NCI-H748 (cell line): ENCODE data around the gene ESYT1.

Source experiments
- DNase-seq: peaks from one replicate; lab custom pipeline; 2025; ENCODE audit not compliant: unreplicated experiment; lab: John Stamatoyannopoulos, UW

ESYT1 gene, protein sequence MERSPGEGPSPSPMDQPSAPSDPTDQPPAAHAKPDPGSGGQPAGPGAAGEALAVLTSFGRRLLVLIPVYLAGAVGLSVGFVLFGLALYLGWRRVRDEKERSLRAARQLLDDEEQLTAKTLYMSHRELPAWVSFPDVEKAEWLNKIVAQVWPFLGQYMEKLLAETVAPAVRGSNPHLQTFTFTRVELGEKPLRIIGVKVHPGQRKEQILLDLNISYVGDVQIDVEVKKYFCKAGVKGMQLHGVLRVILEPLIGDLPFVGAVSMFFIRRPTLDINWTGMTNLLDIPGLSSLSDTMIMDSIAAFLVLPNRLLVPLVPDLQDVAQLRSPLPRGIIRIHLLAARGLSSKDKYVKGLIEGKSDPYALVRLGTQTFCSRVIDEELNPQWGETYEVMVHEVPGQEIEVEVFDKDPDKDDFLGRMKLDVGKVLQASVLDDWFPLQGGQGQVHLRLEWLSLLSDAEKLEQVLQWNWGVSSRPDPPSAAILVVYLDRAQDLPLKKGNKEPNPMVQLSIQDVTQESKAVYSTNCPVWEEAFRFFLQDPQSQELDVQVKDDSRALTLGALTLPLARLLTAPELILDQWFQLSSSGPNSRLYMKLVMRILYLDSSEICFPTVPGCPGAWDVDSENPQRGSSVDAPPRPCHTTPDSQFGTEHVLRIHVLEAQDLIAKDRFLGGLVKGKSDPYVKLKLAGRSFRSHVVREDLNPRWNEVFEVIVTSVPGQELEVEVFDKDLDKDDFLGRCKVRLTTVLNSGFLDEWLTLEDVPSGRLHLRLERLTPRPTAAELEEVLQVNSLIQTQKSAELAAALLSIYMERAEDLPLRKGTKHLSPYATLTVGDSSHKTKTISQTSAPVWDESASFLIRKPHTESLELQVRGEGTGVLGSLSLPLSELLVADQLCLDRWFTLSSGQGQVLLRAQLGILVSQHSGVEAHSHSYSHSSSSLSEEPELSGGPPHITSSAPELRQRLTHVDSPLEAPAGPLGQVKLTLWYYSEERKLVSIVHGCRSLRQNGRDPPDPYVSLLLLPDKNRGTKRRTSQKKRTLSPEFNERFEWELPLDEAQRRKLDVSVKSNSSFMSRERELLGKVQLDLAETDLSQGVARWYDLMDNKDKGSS

DNA sequence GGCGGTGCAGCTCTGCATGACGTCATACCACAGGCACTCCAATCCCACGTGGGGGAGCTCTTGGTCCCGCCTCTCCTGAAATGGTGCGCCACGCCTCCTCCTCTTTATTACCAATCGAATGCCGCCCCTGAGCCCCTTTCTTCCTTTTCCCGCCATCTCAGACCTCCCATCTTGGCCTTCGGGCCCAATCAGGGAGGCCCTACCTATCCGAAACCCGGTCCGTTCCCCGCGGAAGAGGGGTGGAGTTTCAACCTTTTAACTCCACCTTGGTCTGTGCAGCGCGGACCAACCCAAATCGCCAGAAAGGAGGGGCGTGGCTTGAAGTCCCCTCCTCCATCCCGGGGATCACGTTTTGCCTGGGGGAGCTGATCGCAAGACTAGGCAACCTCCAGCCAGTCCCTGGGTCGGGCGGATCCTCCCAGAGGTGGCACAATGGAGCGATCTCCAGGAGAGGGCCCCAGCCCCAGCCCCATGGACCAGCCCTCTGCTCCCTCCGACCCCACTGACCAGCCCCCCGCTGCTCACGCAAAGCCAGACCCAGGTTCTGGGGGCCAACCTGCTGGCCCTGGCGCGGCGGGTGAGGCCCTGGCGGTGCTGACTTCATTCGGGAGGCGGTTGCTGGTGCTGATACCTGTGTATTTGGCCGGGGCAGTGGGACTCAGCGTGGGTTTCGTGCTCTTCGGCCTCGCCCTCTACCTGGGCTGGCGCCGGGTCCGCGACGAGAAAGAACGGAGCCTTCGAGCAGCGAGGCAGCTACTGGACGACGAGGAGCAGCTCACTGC lies at the start of gene ESYT1:
ESYT1 (plus strand) TSS at position 380 of the 782 bp plus-strand sequence; CDS start at position 433, 53 bp downstream.
- DNase-seq, result peak; percentile 100

DNA sequence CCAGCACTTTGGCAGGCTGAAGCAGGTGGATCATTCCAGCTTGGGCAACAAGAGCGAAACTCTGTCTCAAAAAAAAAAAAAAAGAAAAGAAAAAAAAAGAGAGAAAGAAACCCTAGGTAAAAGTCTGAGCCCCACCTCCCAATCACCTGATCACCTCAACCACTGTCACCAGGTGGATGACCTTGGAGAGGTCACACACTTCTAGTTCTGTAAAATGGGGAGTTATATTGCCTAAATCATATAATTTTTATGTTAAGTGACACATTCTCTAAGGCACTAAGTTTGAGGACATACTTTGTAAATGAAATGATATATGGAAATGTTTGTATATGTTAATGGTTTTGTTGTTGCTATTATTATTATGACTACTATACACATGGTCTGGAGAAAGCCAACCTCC lies 49.6 kb upstream of the ESYT1 start:
- no peak for DNase-seq

DNA sequence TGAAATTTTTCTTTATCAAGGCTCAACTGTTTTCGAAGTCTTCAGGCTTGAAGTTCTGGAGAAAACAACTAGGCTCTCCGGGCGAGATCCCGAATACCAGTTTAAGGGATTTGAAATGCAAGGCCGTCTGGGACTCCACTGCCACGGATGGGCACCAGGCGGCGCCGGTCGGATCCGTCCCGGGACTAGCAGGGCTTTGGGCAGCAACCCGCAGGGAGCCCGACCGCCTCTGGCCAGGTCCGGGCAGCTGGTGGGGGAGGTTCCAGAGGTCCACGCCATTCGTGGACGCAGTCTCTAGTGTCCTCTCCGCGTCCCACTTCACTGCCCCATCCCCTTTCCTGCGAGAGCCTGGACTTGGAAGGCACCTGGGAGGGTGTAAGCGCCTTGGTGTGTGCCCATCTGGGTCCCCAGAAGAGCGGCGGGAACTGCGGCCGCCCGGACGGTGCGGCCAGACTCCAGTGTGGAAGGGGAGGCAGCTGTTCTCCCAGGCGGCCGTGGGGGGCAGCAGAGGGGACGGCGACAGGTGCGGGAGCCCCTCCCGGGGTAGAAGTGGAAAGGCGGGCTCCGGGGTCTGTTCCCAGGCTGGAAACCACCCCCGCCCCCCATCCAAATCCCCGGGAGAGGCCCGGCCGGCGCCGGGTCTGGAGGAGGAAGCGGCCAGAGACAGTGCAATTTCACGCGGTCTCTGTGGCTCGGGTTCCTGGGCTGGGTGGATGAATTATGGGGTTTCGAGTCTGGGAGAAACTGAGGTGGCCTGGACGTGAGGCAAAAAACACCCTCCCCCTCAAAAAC lies 48.9 kb upstream of the ESYT1 start:
- peak; percentile 81 for DNase-seq

DNA sequence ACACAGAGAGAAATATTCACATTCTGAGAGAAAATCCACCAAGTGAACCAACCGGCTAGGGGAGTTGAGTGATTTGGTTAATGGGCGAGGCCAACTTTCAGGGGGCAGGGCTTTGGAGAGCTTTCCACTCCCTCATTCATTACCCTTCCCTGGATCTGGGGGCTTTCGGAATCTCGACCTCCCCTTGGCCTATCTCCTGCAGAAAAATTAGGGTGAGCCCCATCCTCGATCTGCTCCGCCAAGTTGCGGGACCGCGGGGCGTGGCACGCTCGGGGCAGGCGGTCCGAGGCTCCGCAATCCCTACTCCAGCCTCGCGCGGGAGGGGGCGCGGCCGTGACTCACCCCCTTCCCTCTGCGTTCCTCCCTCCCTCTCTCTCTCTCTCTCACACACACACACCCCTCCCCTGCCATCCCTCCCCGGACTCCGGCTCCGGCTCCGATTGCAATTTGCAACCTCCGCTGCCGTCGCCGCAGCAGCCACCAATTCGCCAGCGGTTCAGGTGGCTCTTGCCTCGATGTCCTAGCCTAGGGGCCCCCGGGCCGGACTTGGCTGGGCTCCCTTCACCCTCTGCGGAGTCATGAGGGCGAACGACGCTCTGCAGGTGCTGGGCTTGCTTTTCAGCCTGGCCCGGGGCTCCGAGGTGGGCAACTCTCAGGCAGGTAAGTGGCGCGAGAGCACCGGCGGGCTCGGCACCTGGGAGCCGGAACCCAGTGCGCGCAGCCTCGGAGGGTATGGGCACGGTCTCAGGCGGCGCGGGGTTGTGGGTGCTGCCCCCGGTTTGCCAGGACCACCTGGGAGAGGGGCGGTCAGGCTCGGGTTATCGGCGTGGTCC lies 48.1 kb upstream of the ESYT1 start, which contains the start of gene ERBB3:
ERBB3 (plus strand) TSS at position 443 of the 833 bp plus-strand sequence; CDS start at position 579, 136 bp downstream.
- DNase-seq, result peak; percentile 81

DNA sequence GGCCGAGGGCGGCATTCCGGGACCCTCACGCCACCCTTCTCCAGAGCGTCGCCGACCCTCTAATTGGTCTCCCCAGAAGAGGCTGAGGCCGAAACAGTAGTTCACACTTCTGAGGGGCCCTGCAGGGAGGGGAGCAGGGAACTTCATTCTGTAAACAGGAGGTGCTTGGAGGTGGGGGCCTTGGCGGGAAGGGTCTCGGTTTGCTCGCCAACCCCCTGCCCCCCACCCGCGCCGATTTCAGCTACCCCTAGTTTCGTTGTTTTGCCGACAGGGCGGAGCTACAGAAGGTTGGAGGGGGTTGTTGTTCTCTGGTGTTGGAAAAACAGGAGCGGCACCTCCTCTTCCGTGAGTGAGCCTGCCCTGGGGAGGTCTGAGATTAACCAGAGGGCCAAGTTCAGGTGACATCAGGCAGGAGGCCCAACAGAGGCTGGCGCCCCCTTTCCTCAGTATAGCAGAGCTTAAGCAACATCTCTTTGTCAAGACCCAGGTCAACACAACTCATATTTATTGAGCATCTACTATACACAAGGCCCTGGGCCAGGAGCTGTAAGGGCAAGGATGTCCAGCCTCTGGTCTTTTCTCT lies 47.4 kb upstream of the ESYT1 start:
- DNase-seq, result peak; percentile 28

DNA sequence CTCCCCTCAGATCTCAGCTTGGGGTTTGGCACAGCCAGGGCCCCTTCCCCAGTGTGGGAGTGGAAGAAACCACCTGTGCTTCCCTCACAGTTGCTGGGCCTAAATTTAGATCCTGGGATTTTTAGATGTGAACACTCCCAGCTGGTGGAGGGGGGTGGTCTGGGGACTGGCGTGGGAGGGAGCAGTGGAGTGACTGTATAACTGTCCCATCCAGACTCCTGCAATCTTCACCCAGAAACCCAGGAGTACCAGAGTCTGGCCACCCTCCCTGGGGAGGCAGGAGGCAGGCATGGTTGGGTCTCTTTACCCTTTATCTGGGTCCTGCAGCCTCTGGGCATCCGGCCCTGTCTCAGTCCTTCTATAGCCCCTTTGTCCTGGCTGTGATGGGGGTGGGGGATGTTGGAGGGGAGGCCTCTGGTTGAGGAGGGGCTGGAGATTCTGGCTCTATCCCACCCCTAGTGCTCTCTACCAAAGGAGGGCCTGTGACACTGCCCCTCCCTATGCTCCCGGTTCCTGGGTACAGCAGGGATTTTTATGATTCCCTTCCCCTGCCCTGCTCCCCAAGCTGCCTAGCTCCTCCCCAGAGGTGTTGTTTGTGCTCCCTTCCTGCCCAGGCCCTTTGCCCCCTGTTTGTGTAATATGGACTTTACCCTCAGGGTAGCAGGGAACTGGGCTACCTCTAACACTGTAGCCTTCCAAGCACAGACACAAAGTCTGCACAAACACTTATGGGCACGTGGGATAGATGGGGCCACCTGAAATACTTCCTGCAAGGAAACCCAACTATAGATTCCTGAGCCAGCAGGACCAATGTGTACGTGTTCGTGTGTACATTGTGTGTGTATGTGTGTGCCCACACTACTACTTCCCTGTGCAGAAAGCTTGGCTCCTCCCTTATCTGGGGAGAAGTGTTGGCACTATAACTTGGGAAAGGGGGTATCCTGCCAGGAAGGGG lies 46.4 kb upstream of the ESYT1 start:
- DNase-seq, result no peak

DNA sequence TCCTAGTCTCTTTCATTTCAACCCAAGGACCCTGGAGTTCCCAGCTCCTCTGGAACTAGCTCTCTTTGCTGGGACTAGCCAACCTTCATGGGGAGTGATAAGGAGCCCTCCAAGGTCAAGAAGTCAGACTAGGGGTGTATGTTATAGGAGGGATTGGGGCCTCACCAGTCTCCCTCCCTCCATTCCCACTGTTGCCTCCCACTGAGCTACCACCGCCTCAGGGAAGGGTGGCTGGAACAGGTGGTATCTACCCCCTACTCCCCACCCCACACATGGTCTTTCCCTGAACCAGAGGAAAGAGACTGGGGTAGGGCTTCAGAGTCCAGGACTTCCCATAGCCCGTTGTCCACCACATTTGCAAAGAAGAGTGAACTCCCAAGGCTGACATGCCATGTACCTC lies 45.7 kb upstream of the ESYT1 start:
- no peak for DNase-seq

DNA sequence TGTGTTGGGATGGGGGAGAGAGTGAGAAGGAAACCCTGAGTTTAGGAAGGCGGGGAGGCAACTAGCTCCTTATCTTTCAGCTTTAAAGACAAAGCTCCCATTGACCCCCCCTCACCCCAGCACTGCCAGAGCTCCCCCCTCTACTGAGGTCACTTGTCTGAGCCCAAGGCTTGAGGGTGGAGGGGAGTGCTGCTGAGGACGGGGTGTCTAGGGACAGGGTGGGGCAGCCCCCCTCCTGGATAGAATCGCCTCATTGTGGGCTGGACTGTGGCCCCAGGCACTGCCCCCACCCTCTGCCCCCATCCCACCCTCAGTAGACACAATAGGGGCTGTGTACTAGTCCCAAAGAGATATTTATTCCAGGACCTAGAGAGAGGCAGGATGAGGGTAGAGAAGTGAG lies 45.1 kb upstream of the ESYT1 start:
- no peak for DNase-seq

DNA sequence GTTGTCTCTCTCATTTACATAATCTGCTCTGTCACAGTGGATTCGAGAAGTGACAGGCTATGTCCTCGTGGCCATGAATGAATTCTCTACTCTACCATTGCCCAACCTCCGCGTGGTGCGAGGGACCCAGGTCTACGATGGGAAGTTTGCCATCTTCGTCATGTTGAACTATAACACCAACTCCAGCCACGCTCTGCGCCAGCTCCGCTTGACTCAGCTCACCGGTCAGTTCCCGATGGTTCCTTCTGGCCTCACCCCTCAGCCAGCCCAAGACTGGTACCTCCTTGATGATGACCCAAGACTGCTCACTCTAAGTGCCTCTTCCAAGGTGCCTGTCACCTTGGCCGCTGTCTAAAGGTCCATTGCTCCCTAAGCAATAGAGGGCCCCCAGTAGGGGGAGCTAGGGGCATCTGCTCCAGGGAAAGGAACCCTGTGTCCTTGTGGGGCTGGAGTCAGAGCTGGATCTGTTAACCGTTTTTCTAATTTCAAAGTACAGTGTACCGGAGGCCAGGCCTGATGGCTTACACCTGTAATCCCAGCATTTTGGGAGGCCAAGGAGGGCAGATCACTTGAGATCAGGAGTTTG lies 43.0 kb upstream of the ESYT1 start:
- DNase-seq, result peak; percentile 49

DNA sequence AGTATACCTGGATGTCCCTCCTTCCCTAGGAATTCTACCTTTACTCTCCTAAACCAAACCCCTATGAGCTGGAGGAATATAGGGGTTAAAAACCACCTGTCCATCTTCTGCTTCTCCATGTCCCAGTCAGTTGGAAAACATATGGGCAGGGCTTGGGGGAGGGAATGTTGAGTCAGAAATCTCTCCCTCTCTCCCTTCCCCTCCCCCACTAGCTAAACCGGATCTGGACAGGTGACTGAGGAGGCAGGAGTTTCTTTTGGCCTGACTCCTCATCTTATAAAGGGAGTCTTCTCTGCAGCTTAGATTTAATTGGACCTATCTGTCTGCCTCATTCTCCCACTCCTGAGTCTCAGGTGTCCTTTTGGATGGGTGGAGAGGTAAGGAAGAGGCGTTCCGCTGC lies 42.0 kb upstream of the ESYT1 start:
- no peak for DNase-seq

DNA sequence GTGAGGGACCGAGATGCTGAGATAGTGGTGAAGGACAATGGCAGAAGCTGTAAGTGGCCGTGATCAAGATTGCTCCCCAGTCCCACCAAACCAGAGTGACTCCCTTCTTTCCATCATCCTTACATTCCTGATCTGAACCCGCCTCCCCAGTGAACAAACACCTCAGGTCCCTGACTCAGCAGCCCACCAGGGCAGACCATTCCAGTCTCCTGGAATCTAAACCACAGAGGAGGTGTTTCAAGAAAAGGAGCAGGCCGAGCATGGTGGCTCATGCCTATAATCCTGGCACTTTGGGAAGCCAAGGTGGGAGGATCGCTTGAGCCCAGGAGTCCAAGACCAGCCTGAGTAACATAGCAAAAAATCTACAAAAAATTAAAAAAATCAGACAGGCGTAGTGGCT lies 41.5 kb upstream of the ESYT1 start:
- DNase-seq, result no peak

DNA sequence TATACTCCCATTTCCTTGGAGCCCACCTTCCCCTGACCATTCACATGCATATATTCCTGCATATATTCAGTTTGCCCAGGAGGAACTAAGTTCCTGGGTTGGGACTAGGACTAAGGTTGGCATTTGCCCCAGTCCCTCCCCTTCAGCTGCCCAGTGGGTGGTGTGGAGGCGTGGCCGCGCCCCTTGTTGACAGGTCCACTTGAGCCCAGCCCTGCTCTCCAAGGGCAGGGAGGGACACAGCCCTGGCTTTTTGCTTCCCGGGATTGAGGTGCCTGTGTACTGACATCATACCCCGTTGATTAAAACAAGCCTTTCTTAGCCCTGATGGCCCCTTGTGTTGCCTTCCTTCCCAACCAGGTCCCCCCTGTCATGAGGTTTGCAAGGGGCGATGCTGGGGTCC lies 40.8 kb upstream of the ESYT1 start:
- DNase-seq, result peak; percentile 35

DNA sequence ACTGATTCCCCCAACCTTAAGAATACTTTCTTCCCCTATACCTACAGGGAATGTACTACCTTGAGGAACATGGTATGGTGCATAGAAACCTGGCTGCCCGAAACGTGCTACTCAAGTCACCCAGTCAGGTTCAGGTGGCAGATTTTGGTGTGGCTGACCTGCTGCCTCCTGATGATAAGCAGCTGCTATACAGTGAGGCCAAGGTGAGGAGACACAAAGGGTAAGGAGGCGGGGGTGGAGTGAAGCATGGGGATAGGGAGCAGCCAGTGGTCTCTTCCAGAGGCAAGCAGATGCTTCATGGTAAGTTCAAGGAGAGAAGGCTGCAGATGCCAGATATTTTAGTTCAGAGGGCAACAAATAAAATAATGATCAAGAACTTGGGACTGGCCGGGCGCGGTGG lies 30.3 kb upstream of the ESYT1 start:
- no peak for DNase-seq

DNA sequence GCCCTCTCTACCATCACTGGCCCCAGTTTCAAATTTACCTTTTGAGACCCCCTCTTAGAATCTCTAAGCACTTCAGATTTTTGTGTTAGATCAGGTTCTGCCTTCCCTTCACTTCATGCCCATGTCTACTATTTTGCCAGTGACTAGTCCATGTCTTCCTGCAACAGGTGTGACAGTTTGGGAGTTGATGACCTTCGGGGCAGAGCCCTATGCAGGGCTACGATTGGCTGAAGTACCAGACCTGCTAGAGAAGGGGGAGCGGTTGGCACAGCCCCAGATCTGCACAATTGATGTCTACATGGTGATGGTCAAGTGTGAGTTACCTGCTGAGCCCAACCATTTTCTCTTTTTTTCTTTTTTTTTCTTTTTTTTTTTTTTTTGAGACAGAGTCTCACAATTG lies 29.5 kb upstream of the ESYT1 start:
- no peak for DNase-seq

DNA sequence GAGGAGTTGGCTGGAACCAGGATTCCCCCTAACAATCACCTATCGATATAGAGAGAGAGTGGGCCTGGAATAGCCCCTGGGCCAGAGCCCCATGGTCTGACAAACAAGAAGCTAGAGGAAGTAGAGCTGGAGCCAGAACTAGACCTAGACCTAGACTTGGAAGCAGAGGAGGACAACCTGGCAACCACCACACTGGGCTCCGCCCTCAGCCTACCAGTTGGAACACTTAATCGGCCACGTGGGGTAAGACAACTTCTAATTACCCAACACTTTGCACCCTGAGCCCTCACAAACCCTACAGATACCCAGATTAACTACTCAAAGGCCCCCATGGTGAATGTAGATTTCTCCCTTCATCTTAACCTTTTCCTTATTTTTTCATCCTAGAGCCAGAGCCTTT lies 28.3 kb upstream of the ESYT1 start:
- DNase-seq, result no peak

DNA sequence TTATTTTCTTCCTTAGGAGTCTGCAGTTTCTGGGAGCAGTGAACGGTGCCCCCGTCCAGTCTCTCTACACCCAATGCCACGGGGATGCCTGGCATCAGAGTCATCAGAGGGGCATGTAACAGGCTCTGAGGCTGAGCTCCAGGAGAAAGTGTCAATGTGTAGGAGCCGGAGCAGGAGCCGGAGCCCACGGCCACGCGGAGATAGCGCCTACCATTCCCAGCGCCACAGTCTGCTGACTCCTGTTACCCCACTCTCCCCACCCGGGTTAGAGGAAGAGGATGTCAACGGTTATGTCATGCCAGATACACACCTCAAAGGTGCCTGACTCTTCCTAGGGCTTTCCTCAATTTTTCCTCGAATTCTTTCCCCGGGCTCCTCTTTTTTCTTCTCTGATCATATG lies 27.0 kb upstream of the ESYT1 start:
- no peak for DNase-seq

DNA sequence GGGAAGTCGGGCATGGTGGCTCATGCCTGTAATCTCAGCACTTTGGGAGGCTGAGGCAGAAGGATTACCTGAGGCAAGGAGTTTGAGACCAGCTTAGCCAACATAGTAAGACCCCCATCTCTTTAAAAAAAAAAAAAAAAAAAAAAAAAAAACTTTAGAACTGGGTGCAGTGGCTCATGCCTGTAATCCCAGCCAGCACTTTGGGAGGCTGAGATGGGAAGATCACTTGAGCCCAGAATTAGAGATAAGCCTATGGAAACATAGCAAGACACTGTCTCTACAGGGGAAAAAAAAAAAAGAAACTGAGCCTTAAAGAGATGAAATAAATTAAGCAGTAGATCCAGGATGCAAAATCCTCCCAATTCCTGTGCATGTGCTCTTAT lies 25.4 kb upstream of the ESYT1 start:
- DNase-seq, result no peak
